Activated CD4-positive, alpha-beta T cell treated with anti-CD3 and anti-CD28 coated beads, Interleukin-2, amount 50 U/mL, for 4 hours (primary cell): Measurements from ENCODE around the gene CPVL.

ENCODE experiments used
- DNase-seq, 2 experiments: peaks; one replicate each; pipeline ENCODE4 v3.0.0-alpha.2; 2020

CPVL gene

GRCh38 chr7:29146057-29146706, at the start of gene CPVL:
Gene CPVL, minus strand, starts transcription at chr7:29146537. Its CDS starts 25,476 bp downstream, at chr7:29121061.
- DNase-seq = no peak

- peak; percentile 8 to 18 for DNase-seq
Observed at GRCh38 chr7:29194594-29195427, 48.5 kb upstream of the CPVL start, which contains the start of gene CHN2. Gene CHN2, plus strand, starts transcription at chr7:29194775.

DNA sequence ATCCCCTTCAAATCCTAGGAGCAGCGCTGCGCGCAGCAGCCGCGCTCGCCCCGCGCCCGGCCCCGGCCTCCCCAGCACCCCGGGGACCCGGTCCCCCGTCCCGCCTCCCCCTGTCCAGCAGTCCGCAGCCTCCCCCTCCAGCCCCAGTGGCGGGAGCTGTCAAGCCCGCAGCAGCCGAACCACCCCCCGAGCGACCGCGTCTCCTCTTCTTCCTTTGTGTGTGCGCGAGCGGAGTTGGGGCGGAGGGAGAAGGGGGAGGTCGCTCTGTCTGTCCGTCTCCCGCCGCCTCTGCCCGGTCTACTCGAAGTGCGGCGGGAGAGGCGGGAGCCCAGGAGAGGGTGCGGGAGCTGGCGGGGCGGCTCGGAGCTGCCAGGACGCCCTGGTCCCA, 47.9 kb upstream of the CPVL start:
- DNase-seq = no peak

DNA sequence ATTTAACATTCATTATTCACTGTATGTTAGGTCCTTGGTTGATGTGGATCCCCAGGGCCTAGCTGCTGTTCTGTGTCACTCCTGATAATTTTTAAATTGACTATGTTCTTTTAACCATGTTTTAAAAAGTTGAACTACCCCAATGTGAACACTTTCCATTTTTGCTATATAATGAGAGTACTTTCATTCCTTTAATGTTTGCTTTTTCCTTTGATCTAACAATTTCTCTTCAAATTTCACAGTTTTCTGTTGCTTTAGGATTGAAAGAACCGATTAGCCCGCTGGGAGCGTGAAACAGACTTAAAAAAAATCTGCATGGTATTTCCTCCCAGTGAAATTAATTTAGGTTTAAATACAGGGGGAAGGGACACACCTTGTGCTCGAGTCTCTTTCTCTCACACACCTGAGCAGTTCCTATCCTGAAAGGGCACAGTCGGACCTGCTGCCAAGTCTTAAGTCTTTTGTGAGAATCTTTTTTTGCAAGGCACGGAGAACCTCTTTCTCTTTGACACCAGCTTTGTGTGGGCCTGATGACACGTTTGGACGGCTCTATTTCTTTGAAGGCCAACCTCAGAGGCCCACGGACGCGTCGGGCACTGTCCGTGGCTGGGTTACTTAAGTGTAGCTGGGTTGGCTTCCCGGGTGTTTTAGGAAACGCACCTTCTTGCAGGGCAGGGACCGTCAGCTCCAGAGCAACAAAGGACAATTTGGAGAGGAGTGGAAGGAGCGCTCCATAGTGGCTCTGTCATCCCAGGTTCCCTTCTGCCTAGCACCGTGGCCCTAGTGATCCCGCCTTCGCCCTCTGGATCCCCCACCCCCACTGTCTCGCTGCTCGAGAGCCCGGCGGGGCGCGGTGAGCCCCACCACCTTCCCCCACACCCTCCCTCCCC, 47.2 kb upstream of the CPVL start:
- DNase-seq = no peak

- DNase-seq = no peak
Observed at GRCh38 chr7:29192811-29193210, 46.5 kb upstream of the CPVL start.

DNA sequence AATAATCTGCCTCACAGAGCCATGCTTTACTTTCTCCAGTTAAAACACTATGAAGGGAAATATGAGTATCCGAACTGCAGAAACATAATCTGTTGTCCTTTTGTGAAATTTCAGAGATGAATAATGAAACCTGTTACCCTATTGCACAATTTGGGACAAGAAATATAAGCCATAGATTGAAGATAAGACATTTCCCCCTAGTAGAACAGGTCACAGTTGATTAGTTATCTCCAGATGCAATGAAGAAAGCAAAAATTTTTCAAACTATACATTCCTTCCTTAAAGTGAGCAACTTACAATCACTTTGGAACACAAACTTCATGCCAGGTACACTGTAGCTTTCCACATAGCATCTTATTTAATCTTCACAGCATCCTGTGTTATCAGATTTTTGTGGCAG, 46.0 kb upstream of the CPVL start:
- no peak for DNase-seq

GRCh38 chr7:29190349-29191045, 44.2 kb upstream of the CPVL start:
- DNase-seq = no peak

GRCh38 chr7:29189743-29190201, 43.4 kb upstream of the CPVL start:
- peak; percentile 9 to 26 for DNase-seq

DNA sequence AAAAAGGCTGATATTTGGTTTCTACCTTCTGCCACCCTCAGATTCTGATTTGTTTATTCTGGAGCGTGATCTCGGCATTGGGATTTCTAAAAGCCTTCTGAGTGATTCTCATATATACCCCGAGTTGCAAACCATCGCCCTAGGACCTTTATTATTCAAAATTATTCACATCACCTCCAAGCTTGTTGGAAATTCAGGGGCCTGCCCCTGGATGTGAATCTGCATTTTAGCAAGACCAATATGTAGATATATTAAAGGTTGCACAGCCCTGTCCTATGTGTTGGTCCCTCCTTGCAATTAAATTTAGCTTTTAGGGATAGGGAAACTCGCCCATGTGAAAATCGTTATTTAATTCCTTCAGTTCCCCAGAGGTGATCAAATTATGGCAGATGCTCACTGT, 39.3 kb upstream of the CPVL start:
- DNase-seq = no peak

DNA sequence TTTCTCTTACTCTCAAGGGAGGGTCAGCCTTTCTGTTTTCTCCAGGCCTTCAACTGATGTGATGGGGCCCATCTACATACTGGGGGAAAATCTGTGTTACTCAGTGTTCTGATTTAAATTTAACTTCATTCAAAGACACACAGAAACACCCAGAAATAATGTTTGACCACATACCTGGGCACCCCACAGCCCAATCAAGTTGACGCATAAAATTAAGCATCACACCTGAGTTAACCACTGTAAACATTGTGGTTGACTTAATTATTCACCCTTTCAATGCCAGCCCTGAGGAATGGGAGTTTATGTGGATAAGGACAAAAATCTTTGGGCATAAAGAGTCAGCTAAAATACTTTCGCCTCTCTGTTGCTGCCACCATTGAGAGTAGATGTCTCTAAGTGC, 38.3 kb upstream of the CPVL start:
- DNase-seq = no peak

- no peak for DNase-seq
Observed at GRCh38 chr7:29179115-29179514, 32.8 kb upstream of the CPVL start.

- no peak for DNase-seq
Observed at GRCh38 chr7:29177963-29178600, 31.7 kb upstream of the CPVL start.

DNA sequence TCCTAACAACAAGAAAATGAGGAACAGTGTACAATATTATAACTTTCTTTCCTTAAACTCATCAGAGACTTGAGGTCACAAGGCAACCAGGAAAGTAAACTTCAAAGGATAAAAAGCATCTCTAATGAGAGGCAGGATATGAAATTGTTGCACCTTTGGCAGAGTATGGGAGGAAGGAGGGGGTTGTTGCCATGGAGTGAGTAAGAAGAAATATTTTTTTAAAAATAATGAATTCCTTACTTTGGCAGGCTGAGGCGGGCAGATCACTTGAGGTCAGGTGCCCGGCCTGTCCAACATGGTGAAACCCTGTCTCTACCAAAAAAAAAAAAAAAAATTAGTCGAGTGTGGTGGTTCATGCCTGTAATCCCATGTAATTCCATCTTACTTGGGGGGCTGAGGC, 27.1 kb upstream of the CPVL start:
- no peak for DNase-seq

GRCh38 chr7:29170781-29171180, 24.4 kb upstream of the CPVL start:
- DNase-seq = no peak

GRCh38 chr7:29167721-29168120, 21.4 kb upstream of the CPVL start:
- DNase-seq = no peak

- DNase-seq = no peak
Observed at GRCh38 chr7:29163854-29164253, 17.5 kb upstream of the CPVL start.

DNA sequence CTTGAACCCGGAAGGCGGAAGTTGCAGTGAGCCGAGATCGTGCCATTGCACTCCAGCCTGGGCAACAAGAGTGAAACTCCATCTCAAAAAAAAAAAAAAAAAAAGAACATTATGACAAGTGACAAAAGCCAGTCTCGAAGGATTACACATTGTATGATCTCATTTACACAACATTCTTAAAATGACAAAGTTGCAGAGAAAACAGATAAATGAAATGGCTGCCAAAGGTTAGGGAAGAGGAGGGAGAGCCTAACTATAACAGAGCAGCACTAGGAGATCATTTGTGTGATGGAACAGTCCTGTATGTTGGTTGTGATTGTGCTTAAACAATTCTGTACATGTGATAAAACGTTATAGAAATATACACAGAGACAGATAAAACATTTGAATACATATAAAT, 16.2 kb upstream of the CPVL start:
- DNase-seq = no peak

DNA sequence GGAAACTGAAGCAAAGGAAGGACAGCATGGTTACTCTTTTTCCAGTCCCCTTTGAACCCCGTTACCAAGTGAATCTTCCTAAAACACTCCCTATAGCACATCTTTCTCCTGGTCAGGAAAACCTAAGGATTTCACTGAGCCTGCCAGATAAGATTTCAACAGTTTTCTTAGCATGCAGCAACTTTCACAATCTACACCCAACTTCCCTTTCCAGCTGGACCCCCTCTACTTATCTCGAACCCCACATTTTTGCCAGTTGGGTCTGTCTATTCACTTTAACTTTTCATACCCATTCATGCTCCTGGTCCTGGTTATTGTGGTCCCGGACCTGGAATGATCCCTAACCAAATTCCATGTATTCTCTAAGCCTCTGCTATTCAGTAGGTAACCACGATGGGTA, 14.9 kb upstream of the CPVL start:
- no peak for DNase-seq

- DNase-seq = no peak
Observed at GRCh38 chr7:29160080-29160479, 13.7 kb upstream of the CPVL start.

DNA sequence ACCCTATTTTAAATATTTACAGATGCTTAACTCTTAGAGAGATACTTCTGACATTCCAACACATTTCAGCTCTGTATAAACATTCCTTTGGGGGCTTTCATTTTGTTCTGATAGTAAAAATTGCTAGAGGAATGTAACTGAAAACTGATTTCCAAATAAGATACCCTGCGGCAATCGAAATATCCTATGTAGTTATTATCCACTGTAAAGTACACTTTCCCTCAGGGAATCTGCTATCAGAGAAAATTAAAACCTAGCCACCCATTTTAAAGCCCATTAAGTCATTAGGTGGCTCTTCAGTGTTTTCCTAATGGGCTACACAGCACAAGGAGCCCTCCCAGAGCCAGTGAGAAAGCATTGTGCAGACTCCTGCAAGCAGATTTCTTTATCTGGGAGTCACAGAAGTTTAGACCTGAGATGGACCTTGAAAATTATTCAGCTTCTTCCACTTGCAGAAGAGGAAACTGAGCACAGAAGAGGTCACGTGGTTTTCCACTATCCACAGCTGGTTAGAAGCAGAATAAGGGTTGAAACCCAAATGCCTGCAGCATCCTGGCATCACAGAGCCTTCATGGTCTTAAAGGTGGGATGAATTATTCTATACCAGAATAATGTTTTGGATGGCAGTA, 12.6 kb upstream of the CPVL start:
- DNase-seq = no peak

- no peak for DNase-seq
Observed at GRCh38 chr7:29156907-29157452, 10.6 kb upstream of the CPVL start.
